K562 (cell line): ENCODE results near the gene CDR2L. TPM values are rescaled to one million over a fixed set of nuclear protein-coding genes. Genes with fewer than 3 reads are reported as not detected.

Source experiments
- ARHGAP35 ChIP-seq: fragments of 450-650 bp; IDR thresholded peaks from 2 replicates; pipeline ENCODE4 v1.6.1; 2018; ENCODE audit not compliant: partially characterized antibody
- CBX1 ChIP-seq: sonication (generic); IDR thresholded peaks from 2 replicates; pipeline ENCODE4 v1.6.1; 2016; ENCODE audit warnings: antibody characterized with exemption, low read depth, mild to moderate bottlenecking
- CHD4 ChIP-seq: fragments of 200-600 bp; sonication (generic); IDR thresholded peaks from 3 replicates; pipeline ENCODE4 v1.6.1; 2012; ENCODE audit warnings: low read depth, mild to moderate bottlenecking, mixed read lengths, low read length, inconsistent platforms; ENCODE audit not compliant: insufficient read depth, insufficient replicate concordance, poor library complexity, severe bottlenecking
- CREB3 ChIP-seq: fragments of 450-650 bp; conservative IDR thresholded peaks from 2 replicates; pipeline ENCODE4 v1.6.1; 2016; ENCODE audit warnings: missing genetic modification characterization, low read depth, mild to moderate bottlenecking, missing compliant biosample characterization, moderate library complexity
- KDM5B ChIP-seq: fragments of 200-600 bp; sonication (generic); IDR thresholded peaks from 2 replicates; pipeline ENCODE4 v1.6.1; 2012; ENCODE audit warnings: low read depth, mild to moderate bottlenecking, moderate library complexity, low read length, control low read depth, inconsistent platforms; ENCODE audit not compliant: insufficient replicate concordance
- PHB2 ChIP-seq: fragments of 450-650 bp; IDR thresholded peaks from 2 replicates; pipeline ENCODE4 v1.6.1; 2017; ENCODE audit warnings: low read depth
- PPARD ChIP-seq: fragments of 250-450 bp; sonication (Bioruptor Pico); IDR thresholded peaks from 2 replicates; pipeline ENCODE4 v1.8.0; 2022; ENCODE audit warnings: inconsistent platforms, mild to moderate bottlenecking, moderate library complexity
- SAP30 ChIP-seq: fragments of 200-600 bp; sonication (generic); IDR thresholded peaks from 2 replicates; pipeline ENCODE4 v1.6.1; 2012; ENCODE audit warnings: borderline replicate concordance, low read depth, mild to moderate bottlenecking, moderate library complexity, low read length, control low read depth, inconsistent platforms; ENCODE audit not compliant: insufficient read depth, poor library complexity, severe bottlenecking
- TARDBP ChIP-seq: fragments of 450-650 bp; IDR thresholded peaks from 2 replicates; pipeline ENCODE4 v1.6.1; 2016
- ZBTB11 ChIP-seq, 3 experiments: fragments of 200-800 bp in 1 of 3; fragments of 250-450 bp in 1 of 3; fragments of 450-650 bp in 1 of 3; sonication (Bioruptor Pico) in 1 of 3; sonication (Bioruptor generic) in 1 of 3; formaldehyde crosslinking in 1 of 3; IDR thresholded peaks; 2 replicates each; pipeline versions ENCODE4 v1.6.1 to v1.8.0; 2016 to 2022; ENCODE audit warnings: mild to moderate bottlenecking in 2 of 3, missing genetic modification characterization in 2 of 3, missing compliant biosample characterization in 1 of 3, moderate library complexity in 1 of 3
- ZFP36 ChIP-seq: fragments of 150-350 bp; IDR thresholded peaks from 2 replicates; pipeline ENCODE4 v1.6.1; 2018; ENCODE audit warnings: low read length, low read depth; ENCODE audit not compliant: partially characterized antibody
- ZKSCAN8 ChIP-seq: fragments of 200-800 bp; sonication (Bioruptor generic); IDR thresholded peaks from 2 replicates; pipeline ENCODE4 v1.6.1; 2016; ENCODE audit warnings: missing genetic modification characterization, missing compliant biosample characterization
- ZNF232 ChIP-seq: sonication (generic); formaldehyde crosslinking; IDR thresholded peaks from 2 replicates; pipeline ENCODE4 v1.8.0; 2022; ENCODE audit warnings: mild to moderate bottlenecking, missing genetic modification reagents
- ZNF561 ChIP-seq: fragments of 450-650 bp; formaldehyde crosslinking; conservative IDR thresholded peaks from 2 replicates; pipeline ENCODE4 v1.4.0; 2020; ENCODE audit warnings: mild to moderate bottlenecking, moderate library complexity
- polyA plus RNA-seq, 8 experiments: library from polyadenylated mRNA; depleted of rRNA in 4 of 8; stranded (reverse) in 5 of 8; unstranded in 3 of 8; fragments of >200 nt; fragmentation: Nextera tagmentation in 2 of 8; fragmentation: Illumina TruSeq in 1 of 8; extraction: Ambion mirVana in 2 of 8; extraction: Trizol in 1 of 8; gene quantifications; 2 replicates each; pipeline versions ENCODE4 v1.2.1 to v1.2.3, GENCODE V29; 2011 to 2014; ENCODE audit warnings: inconsistent platforms in 1 of 8, missing spikeins in 1 of 8
- total RNA-seq, 7 experiments: library from RNA; depleted of rRNA in 6 of 7; stranded (reverse); fragments of >200 nt in 6 of 7; fragmentation: Illumina TruSeq in 2 of 7; extraction: Trizol in 2 of 7; gene quantifications; 2 replicates each; pipeline versions ENCODE4 v1.2.1 to v1.2.3, GENCODE V29; 2011 to 2021; ENCODE audit warnings: low replicate concordance in 1 of 7
- TF ChIP-seq, protein P1 (sequence below): fragments of 450-650 bp; IDR thresholded peaks from 2 replicates; pipeline ENCODE4 v1.6.1; 2016
- TF ChIP-seq, protein P2 (sequence below): fragments of 450-650 bp; formaldehyde crosslinking; IDR thresholded peaks from 2 replicates; pipeline ENCODE4 v1.4.0; 2020; ENCODE audit warnings: mild to moderate bottlenecking, moderate library complexity
- TF ChIP-seq, protein P3 (sequence below): fragments of 250-450 bp; sonication (Bioruptor Pico); IDR thresholded peaks from 2 replicates; pipeline ENCODE4 v1.8.0; 2022; ENCODE audit warnings: inconsistent platforms, mild to moderate bottlenecking, moderate library complexity, borderline replicate concordance

Gene CDR2L
- total and polyA plus RNA-seq, 9 of the 15 experiments (the other 6 are each of a cell fraction or from before 2014, with no cell fraction given): 2.7 to 16.0 (median 7.3) TPM

- no peak for TF ChIP-seq PPARD (CRISPR knock-in tag)
- TF ChIP-seq CHD4: no peak
- TF ChIP-seq KDM5B: peak; percentile 86
- no peak for TF ChIP-seq PHB2
- peak; percentile 79 for TF ChIP-seq SAP30
- 0 out of 2 replicates have a peak, but pooled peaks have one; percentile 65 for TF ChIP-seq CBX1
- TF ChIP-seq, protein P1, sequence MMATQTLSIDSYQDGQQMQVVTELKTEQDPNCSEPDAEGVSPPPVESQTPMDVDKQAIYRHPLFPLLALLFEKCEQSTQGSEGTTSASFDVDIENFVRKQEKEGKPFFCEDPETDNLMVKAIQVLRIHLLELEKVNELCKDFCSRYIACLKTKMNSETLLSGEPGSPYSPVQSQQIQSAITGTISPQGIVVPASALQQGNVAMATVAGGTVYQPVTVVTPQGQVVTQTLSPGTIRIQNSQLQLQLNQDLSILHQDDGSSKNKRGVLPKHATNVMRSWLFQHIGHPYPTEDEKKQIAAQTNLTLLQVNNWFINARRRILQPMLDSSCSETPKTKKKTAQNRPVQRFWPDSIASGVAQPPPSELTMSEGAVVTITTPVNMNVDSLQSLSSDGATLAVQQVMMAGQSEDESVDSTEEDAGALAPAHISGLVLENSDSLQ: no peak; the same call in 1 of the 2 replicates
- peak; percentile 8 for TF ChIP-seq ZFP36
- no peak for TF ChIP-seq ZNF232 (CRISPR knock-in tag)
- TF ChIP-seq, protein P2, sequence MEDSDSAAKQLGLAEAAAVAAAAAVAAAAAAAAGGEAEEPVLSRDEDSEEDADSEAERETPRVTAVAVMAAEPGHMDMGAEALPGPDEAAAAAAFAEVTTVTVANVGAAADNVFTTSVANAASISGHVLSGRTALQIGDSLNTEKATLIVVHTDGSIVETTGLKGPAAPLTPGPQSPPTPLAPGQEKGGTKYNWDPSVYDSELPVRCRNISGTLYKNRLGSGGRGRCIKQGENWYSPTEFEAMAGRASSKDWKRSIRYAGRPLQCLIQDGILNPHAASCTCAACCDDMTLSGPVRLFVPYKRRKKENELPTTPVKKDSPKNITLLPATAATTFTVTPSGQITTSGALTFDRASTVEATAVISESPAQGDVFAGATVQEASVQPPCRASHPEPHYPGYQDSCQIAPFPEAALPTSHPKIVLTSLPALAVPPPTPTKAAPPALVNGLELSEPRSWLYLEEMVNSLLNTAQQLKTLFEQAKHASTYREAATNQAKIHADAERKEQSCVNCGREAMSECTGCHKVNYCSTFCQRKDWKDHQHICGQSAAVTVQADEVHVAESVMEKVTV (CRISPR knock-in tag): no peak
- TF ChIP-seq, protein P3, sequence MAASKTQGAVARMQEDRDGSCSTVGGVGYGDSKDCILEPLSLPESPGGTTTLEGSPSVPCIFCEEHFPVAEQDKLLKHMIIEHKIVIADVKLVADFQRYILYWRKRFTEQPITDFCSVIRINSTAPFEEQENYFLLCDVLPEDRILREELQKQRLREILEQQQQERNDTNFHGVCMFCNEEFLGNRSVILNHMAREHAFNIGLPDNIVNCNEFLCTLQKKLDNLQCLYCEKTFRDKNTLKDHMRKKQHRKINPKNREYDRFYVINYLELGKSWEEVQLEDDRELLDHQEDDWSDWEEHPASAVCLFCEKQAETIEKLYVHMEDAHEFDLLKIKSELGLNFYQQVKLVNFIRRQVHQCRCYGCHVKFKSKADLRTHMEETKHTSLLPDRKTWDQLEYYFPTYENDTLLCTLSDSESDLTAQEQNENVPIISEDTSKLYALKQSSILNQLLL: no peak
- no peak for TF ChIP-seq ZKSCAN8 (CRISPR knock-in tag)
- no peak; the same call in 1 of the 2 replicates for TF ChIP-seq ZNF561 (CRISPR knock-in tag)
- peak; percentile 55; the same call in 1 of the 2 replicates for TF ChIP-seq TARDBP
- TF ChIP-seq ZBTB11 (CRISPR knock-in tag; IDR thresholded peaks at IDR 0.05): peak in 1 of 3 experiments; percentile 82; a peak in 2 of 6 replicates
- TF ChIP-seq ARHGAP35: no peak
- TF ChIP-seq CREB3: peak; percentile 27; the same call in 1 of the 2 replicates
Observed at GRCh38 chr17:74981979-74982662, 5.3 kb upstream of the CDR2L start (continued).
